Fibroblast of skin of back (primary cell): Measurements from ENCODE around the gene PLEKHO2.

Experiments
- DNase-seq: peaks from one replicate; pipeline ENCODE4 v3.0.0-alpha.2; 2013

The PLEKHO2 gene

GRCh38 chr15:64825431-64826294 is 16.1 kb upstream of the PLEKHO2 start, which contains the start of gene PIF1:
Gene PIF1 (minus strand): TSS chr15:64825647. CDS start chr15:64824335, 1,312 bp downstream.
- DNase-seq = peak; percentile 100

GRCh38 chr15:64828985-64829384 is 12.7 kb upstream of the PLEKHO2 start:
- peak; percentile 63 for DNase-seq

- DNase-seq = no peak
Measured at GRCh38 chr15:64833690-64834089, 8.0 kb upstream of the PLEKHO2 start.

GRCh38 chr15:64836023-64836536 is 5.6 kb upstream of the PLEKHO2 start:
- DNase-seq = no peak

- DNase-seq = no peak
Measured at GRCh38 chr15:64837502-64837901, 4.2 kb upstream of the PLEKHO2 start.

GRCh38 chr15:64841060-64841343 is 713 bp upstream of the PLEKHO2 start:
- DNase-seq = no peak

- peak; percentile 30 for DNase-seq
Measured at GRCh38 chr15:64842096-64842939, 603 bp downstream of the PLEKHO2 start.

GRCh38 chr15:64842986-64843561 is 1.4 kb downstream of the PLEKHO2 start:
- peak; percentile 57 for DNase-seq

GRCh38 chr15:64843991-64844390 is 2.3 kb downstream of the PLEKHO2 start:
- DNase-seq = no peak

- DNase-seq = no peak
Measured at GRCh38 chr15:64844576-64845145, 2.9 kb downstream of the PLEKHO2 start.

- no peak for DNase-seq
Measured at GRCh38 chr15:64845183-64845611, 3.5 kb downstream of the PLEKHO2 start.

GRCh38 chr15:64845831-64846595 is 4.3 kb downstream of the PLEKHO2 start:
- no peak for DNase-seq

- no peak for DNase-seq
Measured at GRCh38 chr15:64847016-64847415, 5.3 kb downstream of the PLEKHO2 start.

GRCh38 chr15:64847448-64847847 is 5.7 kb downstream of the PLEKHO2 start:
- no peak for DNase-seq

- no peak for DNase-seq
Measured at GRCh38 chr15:64847876-64848716, 6.4 kb downstream of the PLEKHO2 start.

GRCh38 chr15:64850778-64851502 is 9.2 kb downstream of the PLEKHO2 start:
- no peak for DNase-seq

- DNase-seq = peak; percentile 94
Measured at GRCh38 chr15:64851503-64851840, 9.8 kb downstream of the PLEKHO2 start.

GRCh38 chr15:64854041-64854440 is 12.3 kb downstream of the PLEKHO2 start:
- no peak for DNase-seq

GRCh38 chr15:64854526-64854925 is 12.8 kb downstream of the PLEKHO2 start:
- DNase-seq = no peak
